Islet of Langerhans (tissue), 1 donor: ENCODE results near the gene PARN.
"Not testable (repeated sequence)": the region's sequence is repeated elsewhere in the genome, so short reads cannot be mapped to it uniquely, and the experiment has no call there.

Experiments
- FAIRE-seq: peaks from one replicate; lab custom pipeline; 2011; peaks lifted over from hg19 to GRCh38; lab: Jason Lieb, UNC

The PARN gene

DNA sequence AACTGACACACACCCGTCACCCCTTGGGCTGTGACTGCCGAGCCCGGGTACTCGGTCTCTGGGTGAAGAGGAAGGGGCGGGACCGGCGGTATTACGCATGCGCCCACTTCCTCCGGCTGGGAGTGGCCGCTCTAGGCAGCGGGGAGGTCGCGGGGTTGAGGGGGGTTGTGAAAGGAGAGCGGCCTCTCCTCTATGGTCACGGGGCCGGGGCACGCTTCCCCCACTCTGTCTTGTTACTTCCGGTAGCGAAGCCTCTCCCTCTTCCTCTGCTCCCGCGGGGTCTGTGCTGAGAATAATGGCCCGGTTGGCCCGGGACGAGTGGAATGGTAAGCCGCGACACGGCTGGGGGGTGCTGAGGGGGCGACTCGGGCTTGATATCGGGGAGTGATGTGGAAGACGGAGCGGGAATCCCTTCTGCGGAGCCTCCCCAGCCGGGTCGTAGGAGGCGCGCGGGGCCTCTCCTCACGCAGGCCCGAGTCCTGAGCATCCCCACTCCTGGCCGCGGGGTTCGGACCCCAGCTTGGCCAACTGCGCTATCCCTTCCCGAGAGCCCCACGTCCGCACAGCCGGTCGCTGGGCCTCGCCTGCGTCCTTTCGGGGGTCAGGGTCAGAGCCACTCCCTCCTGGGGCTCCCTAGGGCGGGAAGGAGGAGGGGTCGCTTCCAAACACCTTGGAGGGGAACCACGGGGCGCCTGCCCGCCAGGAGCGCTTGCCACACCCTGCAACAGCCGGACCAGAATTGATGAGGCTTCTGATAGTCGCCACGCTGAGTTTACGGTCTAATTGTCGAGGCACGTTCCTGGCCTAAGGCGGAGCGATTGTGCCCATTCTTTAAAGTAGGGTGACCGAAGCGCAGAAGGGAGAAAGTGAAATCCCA, 2.9 kb upstream of the PARN start, which contains the start of gene BFAR:
Gene BFAR, plus strand, starts transcription at position 259 of the 877 bp plus-strand sequence. CDS start 11,396 bp downstream, outside the sequence.
- FAIRE-seq, result no peak

DNA sequence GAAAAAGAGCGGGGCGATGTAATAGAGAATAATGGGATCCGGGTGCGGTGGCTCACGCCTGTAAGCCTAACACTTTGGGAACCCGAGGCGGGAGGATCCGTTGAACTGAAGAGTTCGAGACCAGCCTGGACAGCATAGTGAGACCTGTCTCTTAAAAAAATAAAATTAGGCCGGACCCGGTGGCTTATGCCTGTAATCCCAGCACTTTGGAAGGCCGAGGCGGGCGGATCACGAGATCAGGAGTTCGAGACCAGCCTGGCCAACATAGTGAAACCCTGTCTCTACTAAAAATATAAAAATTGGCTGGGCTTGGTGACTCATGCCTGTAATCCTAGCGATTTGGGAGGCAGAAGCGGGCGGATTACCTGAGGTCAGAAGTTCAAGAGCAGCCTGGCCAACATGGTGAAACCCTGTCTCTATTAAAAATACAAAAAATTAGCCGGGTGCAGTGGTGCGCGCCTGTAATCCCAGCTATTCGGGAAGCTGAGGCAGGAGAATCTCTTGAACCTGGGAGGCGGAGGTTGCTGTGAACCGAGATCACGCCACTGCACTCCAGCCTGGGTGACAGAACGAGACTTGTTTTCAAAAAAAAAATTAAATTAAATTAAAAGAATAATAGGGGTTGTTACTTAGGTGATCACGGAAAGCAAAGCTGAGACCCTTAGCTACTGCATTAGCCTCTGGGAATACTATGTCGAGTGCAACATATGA, 715 bp upstream of the PARN start:
- not testable (repeated sequence) for FAIRE-seq

DNA sequence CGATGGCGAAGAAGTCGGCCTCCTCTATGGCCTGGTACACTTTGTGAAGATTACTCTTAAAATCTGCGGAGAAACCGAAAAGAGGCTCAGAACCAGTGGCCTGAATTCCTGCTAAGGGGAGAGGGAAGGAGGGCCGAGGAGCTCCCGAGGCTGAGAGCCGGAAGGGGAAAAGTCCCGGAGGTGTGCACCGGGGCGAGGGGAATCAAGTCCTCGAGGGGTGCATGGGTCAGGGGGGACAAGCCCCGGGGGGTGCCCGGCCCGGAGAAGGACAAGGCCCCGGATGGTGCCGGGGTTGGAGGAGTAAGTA, 495 bp downstream of the PARN start:
- FAIRE-seq, result no peak

DNA sequence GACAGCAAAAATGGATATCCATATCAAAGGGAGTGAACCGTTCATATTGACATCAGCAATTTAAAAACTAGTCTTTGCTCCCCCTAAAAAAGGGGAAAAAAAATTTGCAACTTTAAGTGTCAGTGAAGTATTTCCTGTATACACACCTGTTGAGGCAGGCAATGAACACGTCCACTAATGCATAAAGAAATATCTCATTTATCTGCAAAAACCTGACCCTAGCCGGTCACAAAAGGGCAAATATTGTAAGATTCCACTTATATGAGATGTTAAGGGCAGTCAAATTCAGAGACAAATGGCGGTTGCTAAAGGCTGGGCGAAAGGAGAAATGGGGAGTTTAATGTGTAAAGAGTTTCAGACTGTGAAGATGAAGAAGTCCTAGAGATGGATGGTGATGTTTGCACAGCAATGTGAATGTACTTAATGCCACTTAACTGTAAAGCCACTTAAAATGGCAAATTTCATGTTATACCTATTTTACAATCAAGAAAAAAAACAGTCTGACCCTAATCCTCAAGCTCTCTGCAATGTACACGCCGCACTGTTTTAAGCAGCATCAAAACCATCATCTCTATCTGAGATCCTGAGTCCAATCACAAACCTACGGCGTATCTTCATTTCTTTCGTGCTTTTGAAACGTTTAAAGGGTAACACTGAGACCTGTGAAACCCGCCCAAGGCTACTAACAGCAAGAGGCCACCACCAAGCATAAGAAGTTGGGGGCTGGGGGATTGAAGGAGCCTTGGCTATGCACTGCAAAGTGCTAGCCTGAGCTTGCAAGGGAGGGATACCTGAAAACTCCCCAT, 1.1 kb downstream of the PARN start:
- FAIRE-seq, result no peak

DNA sequence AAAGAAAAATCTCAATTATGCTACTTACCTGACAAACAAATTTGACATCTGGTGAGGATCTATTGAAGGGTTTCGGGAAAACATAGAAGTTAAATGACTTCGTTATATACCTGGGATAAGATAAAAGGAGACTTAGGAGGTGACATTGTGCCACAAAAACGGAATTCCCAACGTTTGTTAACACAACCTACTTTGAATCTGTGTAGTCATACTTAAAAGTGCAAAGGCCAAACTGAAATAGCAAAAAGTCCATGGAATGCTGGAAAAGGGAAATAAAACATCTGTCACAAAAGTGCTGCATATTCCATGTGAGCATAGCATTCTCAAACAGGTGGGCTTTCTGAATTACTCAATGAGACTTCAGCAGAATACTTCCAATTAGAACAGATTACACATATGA, 3.0 kb downstream of the PARN start:
- FAIRE-seq, result no peak

DNA sequence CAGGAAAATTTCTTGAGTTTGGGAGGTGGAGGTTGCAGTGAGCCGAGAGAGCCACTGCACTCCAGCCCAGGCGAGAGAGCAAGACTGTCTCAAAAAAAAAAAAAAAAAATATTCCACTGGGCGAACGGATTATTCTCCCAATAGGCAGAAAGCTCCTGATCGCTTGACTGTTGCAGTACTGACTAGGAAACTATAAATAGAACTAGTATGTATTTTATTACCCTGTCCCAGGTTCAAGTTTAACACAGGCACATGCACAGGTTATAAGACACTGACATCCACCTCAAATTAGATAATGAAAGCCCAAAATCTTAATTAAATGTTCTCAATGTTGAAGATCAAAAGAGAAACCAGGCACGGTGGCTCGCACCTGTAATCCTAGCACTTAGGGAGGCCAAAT, 11.5 kb downstream of the PARN start:
- no peak for FAIRE-seq

DNA sequence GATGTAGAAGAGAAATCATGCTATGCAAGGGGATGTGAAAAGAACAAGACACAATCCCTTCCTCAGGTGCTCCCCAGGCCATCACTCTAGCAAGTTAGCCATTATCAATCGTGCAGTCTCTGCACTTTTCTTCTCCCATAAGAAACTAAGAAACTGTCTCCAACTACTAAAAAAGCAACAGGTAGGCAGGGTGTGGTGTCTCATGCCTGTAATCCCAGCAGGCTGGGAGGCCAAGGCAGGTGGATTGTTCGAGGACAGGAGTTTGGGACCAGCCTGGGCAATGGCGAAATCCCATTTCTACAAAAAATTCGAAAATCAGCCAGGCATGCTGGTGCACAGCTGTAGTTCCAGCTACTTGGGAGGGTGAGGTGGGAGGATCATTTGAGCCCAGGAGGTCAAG, 13.8 kb downstream of the PARN start:
- no peak for FAIRE-seq

DNA sequence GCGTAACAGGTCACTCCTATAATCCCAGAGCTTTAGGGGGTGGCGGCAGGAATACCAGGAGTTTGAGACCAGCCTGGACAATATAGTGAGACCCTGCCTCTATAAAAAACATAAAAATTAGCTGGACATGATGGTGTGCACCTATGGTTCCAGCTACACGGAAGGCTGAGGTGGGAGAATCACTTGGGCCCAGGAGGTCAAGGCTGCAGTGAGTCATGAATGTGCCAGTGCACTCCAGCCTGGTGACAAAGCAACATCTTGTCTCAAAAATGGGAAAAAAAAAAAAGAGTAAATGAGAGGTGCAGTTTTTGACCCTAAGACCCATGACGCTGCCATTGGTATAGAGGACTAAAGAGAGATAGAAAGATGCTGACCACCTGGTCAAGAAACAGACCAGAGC, 16.1 kb downstream of the PARN start:
- FAIRE-seq, result no peak

DNA sequence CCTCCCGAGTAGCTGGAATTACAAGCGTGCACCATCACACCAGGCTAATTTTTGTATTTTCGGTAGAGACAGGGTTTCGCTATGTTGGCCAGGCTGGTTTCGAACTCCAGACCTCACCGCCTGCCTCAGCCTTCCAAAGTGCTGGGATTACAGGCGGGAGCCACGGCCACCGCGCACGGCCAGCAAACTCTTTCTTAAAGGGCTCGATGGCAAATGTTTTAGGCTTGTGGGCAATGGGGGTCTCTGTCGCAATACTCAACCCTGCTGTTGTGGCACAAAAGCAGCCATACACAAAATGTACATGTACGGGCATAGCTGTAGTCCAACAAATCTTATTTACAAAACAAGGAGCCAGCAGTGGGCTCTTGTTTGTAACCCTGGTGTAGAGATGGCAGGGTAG, 18.4 kb downstream of the PARN start:
- FAIRE-seq, result no peak

DNA sequence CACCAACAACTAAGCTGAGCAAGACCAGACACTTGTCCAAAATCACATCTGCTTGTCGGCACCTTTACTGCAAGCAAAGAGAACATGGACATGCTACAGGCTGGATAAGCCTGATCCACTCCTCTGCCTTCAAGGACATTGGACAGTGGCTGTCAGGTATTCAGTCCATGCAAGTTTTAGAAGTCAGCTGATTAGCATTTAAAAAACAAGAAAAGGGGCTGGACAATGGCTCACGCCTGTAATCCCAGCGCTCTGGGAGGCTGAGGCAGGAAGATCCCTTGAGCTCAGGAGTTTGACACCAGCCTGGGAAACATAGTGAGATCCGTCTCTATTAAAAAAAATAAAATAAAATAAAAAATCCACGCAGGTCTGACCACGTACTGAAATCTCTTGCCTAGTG, 20.3 kb downstream of the PARN start:
- FAIRE-seq, result no peak

DNA sequence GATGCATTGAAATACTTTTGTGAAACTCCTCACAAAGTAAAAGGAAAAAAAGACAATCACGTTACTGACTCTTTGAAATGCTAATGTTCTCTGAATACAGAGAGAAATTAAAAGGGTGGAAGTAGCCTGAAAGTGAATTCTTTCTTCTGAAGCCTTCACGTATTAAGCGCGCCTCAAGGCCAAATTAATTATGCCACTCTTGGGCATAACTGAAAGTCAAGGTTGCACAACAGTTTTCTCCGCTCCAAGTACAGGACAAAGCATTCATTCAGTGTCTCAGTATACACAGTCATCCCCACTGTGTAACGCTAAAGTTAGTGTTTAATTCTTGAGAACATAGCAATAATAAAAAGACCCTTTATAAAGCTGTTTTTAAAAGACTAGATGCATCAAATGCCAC, 21.5 kb downstream of the PARN start:
- FAIRE-seq, result no peak

DNA sequence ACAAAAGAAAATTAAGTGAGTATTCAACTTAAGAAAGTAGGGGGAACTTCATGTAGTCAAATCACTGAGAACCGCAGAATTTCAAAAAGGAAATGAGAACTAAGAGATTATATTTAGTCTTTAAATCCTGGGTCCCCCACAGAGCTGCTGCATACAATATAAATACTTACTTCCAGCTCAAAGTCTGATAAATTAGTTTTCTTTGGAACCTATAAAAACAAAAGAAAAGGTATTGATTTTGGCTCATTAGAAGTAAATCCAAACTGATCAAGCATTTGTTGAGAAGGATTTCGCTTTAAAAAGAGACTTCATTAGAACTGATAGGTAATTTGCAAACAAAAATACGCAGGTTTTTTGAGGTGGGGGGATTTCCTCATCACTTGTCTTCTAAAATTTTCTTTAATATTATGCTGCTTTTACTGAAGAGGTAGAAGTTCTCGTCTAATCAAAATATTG, 21.9 kb downstream of the PARN start:
- no peak for FAIRE-seq

DNA sequence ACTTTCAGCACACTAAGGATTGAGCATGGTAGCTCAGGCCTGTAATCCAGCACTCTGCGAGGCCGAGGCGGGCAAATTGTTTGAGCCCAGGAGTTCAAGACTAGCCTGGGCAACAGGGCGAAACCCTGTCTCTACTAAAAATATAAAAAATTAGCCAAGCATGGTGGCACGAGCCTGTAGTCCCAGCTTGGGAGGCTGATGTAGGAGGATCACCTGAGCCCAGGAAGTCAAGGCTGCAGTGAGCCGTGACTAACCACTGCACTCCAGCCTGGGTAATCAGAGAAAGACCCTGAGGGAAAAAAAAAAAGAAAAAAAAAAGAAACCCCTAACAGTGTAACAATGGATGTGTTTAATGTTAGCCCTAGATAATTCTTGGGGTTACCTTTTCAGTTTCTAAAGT, 24.0 kb downstream of the PARN start:
- no peak for FAIRE-seq

DNA sequence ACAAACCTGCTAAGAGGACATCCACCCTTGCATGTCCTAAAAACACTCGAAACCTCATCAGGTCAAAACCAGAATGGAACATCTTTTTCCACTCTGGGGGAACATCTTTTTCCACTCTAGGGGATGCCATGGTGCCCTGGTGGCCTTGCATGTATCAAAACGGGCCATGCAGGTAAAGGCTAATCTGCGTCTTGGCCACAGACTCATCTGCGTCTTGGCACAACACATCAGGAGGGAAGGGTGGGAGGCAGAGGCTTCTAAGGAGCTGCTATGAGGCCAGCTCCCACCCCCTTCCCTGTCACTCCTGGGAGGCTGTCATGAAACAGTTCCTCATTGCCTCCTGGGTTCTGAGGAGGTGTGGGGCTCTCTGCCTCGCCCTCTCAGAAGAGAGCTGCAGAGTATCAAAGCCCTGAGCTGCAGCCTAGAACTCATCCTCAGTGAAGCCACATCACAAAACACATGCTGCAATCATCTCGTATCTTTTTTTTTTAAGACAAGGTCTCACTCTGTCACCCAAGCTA, 27.6 kb downstream of the PARN start:
- FAIRE-seq, result no peak

DNA sequence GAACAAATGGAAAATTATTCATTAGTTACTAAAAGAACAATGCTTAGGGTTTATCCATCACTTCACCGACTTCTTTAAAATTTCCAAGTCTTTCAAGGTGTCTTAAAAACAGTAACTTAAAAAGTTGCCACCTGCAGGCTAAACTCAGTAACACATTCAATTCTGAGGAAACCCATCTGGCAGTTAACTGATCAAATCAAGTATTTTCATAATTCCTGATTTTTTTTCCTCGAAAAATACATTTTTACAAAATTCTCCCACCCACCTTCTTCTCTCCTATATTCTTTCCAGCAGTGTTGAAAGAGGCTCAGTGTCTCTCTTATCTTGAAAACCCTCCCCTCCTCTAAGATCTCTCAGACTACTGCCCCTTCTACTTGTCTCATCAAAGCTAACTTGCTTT, 29.9 kb downstream of the PARN start:
- FAIRE-seq, result no peak

DNA sequence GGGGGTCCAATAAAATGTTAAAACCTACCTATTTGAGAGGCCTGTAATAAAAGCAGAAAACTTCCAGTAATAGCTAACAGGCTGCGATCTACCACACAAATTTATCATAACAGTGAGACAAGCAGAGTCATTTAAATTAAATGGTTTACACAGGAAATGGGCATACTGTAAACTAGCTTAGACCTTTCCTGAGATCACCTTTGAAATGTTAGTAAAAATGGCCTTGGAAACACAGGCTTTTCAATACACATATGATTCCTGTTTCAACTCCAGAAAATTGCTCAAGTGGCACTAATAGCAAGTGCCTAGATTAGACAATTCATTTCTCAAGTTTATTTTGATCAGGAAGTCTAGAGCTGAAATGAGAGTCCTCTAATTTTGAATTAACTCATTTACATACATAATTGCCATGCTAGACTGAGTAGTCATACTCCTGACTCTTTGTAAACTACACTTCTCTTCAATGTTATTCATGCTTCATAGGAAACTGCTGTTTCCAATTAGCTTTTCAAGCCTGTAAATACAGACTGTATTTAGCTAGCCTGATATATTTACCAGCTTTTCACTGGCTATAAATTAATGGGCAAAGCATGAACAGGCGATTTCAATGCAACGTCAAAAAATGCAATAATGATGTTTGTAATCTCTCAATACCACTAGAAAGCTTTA, 43.3 kb downstream of the PARN start:
- peak; percentile 72 for FAIRE-seq

DNA sequence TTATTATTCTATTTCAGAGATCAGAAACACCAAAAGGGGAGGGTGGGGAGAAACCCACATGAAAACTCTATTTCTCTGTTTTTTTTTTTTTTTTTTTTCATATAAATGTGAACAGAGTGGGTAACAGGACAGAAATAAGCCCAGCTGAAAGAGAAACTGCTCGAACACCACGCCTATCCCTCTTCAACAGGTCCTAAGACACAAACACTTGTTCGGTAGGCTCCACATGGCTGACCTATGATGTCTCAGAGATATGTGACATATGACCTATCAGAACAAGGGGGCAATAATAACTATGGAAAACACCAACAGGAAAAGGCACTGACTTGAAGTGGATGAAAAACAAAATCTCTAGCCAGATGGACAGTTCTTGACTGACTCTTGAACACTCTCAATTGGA, 44.8 kb downstream of the PARN start:
- FAIRE-seq, result no peak

DNA sequence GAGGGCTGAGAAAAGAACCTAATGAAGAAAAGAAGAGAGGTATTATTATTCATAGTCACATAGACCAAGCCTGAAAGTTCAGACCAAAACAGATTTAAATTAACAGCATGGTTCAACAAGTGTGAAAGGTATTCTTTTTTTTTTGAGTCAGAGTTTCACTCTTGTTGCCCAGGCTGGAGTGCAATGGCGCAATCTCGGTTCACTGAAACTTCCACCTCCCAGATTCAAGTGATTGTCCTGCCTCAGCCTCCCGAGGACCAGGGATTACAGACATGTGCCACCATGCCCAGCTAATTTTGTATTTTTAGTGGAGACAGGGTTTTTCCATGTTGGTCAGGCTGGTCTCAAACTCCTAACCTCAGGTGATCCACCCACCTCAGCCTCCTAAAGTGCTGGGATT, 49.1 kb downstream of the PARN start:
- FAIRE-seq, result not testable (repeated sequence)

DNA sequence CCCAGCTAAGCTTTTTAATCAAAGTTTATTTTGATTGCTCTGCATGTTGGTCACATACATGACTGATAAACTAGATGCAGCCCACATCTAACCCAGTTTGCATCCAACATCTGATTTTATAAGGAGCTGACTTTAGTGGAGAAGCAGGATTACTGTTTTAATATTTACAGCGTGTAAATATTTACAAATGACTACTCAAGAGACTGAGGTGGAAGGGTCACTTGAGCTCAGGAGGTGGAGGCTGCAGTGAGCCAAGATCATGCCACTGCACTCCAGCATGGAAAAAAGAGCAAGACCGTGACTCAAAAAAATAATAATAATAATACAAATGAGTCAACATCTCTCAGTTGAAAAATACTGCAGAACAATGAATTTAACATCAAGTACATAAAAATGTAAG, 50.8 kb downstream of the PARN start:
- FAIRE-seq, result no peak

DNA sequence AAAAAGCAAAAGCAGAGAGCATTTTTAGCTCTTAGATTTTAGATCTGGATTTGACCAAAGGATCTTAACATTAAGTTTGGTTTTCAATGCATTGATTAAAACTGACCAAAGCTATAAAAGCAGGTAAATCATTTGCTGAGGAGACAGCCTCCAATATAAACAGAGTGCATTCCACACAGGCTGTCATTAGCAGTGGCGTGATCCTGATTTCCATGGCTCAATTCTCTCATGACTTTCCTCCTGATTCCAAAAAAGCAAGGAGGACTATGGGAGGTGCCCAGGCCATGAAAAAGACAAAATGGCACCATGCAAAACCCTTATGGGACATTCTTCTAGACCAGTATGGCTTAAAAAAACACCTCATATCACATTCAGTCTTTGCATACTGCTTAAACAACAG, 53.5 kb downstream of the PARN start:
- FAIRE-seq, result no peak

DNA sequence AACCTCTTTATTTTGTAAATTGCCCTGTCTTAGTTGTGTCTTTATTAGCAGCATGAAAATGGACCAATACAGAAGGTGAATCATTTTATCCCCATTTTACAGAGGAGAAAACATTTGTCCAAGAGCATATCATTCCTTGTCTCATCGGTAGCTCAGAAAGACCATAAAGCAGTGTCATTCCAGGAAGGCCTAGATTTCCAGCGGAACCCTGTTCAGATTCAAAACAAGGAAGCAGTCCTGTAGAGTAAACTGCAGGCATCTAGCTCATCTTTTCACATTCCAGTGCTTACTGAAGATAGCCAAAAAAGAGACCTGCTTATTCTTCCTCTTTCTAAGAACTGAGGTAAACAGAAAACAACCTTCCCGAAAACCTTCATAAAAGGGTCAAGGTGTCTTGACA, 54.0 kb downstream of the PARN start:
- no peak for FAIRE-seq
